Ishikawa (cell line): ENCODE measurements around the gene TSPEAR.

Source experiments
- CEBPB ChIP-seq: IDR thresholded peaks from 2 replicates; pipeline ENCODE4 v1.6.1; 2012
- CREB1 ChIP-seq: IDR thresholded peaks from 2 replicates; pipeline ENCODE4 v1.6.1; 2012; ENCODE audit warnings: low read depth
- EGR1 ChIP-seq: IDR thresholded peaks from 2 replicates; pipeline ENCODE4 v1.6.1; 2012
- EP300 ChIP-seq: IDR thresholded peaks from 2 replicates; pipeline ENCODE4 v1.6.1; 2012; ENCODE audit warnings: borderline replicate concordance
- FOXM1 ChIP-seq: IDR thresholded peaks from 2 replicates; pipeline ENCODE4 v1.6.1; 2012; ENCODE audit warnings: low read depth, borderline replicate concordance
- MAX ChIP-seq: IDR thresholded peaks from 2 replicates; pipeline ENCODE4 v1.6.1; 2012
- NFIC ChIP-seq: IDR thresholded peaks from 2 replicates; pipeline ENCODE4 v1.6.1; 2012
- RAD21 ChIP-seq: IDR thresholded peaks from 2 replicates; pipeline ENCODE4 v1.6.1; 2012; ENCODE audit warnings: low read depth
- REST ChIP-seq: IDR thresholded peaks from 2 replicates; pipeline ENCODE4 v1.6.1; 2012; ENCODE audit warnings: low read depth, mild to moderate bottlenecking
- TAF1 ChIP-seq: IDR thresholded peaks from 2 replicates; pipeline ENCODE4 v1.6.1; 2012; ENCODE audit warnings: low read depth, mild to moderate bottlenecking
- TCF12 ChIP-seq: IDR thresholded peaks from 2 replicates; pipeline ENCODE4 v1.6.1; 2012; ENCODE audit warnings: low read depth
- TEAD4 ChIP-seq: IDR thresholded peaks from 2 replicates; pipeline ENCODE4 v1.6.1; 2012
- USF1 ChIP-seq: IDR thresholded peaks from 2 replicates; pipeline ENCODE4 v1.6.1; 2012
- YY1 ChIP-seq: IDR thresholded peaks from 2 replicates; pipeline ENCODE4 v1.6.1; 2012; ENCODE audit warnings: low read depth
- ZBTB7A ChIP-seq: IDR thresholded peaks from 2 replicates; pipeline ENCODE4 v1.6.1; 2012; ENCODE audit warnings: low read depth

Gene TSPEAR

GRCh38 chr21:44542716-44543115, 168.7 kb downstream of the TSPEAR start:
- TF ChIP-seq TEAD4 (no peak), RAD21 (no peak), EP300 (no peak), CREB1 (no peak), USF1 (no peak), CEBPB (no peak), NFIC (no peak), REST (no peak)

DNA sequence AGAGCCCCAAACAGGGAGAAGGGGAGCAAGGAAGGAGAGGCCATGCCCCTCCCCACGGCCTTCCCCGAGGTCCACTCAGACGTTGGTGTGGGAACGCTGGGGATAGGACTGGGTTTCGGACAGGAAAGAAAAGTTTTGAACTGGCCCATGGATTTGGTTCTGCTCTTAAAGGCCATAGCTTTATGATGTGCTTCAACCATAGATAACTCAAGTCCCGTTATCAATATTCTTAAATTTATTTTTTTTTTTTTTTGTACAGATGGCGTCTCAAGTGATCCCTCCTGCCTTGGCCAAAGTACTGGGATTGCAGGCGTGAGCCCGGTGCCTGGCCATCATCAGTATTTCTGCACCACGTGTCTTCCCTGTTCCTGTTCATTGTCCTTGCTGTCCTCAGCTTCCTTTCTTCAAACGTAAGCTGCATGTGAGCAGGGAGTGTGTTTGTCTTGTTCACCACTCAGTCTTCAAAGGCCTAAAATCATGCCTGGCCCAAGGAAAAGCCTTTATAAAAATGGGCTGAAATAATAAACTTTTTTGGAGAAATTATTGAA, 170.6 kb downstream of the TSPEAR start:
- TF ChIP-seq TCF12 (no peak), MAX (no peak), USF1 (no peak), REST (no peak), TEAD4 (no peak), YY1 (no peak), FOXM1 (no peak)

DNA sequence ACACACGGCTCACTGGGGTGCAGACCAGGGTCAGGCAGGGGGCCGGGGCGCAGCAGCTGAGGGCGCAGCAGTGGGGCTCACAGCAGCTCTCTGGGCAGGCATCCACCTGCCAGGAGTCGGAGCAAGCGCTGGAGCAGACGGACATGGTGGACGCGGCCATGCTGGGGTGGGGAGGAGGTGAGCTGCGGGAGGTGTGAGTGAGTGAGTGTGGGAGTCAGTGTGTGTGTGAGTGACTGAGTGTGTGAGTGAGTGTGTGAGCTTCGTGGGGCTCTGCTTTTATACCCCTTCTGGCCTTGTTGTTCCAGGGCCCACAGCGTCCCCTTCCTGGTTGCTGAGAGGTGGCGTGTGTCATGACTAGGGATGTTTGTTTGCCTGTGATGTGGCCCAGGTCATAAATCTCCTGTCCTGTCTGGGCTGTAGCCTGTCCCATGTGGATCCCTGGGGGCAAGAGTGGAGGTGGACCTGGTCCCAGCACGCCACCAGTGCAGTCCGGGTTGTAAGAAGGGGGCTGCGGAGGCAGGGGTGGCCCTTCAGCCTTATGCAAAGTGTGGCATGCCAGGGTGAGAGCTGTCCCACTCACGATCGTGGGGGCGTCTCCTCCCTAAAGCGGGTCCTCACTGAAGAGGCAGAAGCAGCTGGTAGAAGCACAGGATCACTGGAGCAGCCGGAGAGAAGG, 171.2 kb downstream of the TSPEAR start, which contains the start of gene KRTAP10-1:
Gene KRTAP10-1 (minus strand): TSS at position 205 of the 676 bp plus-strand sequence. CDS start 45 bp downstream, at position 160.
- TF ChIP-seq EP300: no peak
- TF ChIP-seq RAD21: no peak
- no peak for TF ChIP-seq USF1
- no peak for TF ChIP-seq TAF1
- no peak for TF ChIP-seq EGR1
- no peak for TF ChIP-seq NFIC
- TF ChIP-seq REST: no peak
- no peak for TF ChIP-seq CREB1
- no peak for TF ChIP-seq ZBTB7A
- TF ChIP-seq CEBPB: no peak
- TF ChIP-seq YY1: no peak
- no peak for TF ChIP-seq FOXM1
- TF ChIP-seq MAX: no peak
- no peak for TF ChIP-seq TCF12
- no peak for TF ChIP-seq TEAD4

GRCh38 chr21:44539046-44539445, 172.3 kb downstream of the TSPEAR start:
- TF ChIP-seq EGR1: no peak
- no peak for TF ChIP-seq RAD21
- no peak for TF ChIP-seq NFIC
